GM23248 (cell line): ENCODE results near the gene GLIS2. TPM values are rescaled to one million over a fixed set of nuclear protein-coding genes. Genes with fewer than 3 reads are reported as not detected.

Source experiments
- DNase-seq: peaks from one replicate; pipeline ENCODE4 v3.0.0-alpha.2; 2015
- H2AFZ ChIP-seq: fragments of 200-600 bp; sonication (generic); 2 replicates; pipeline ENCODE4 v1.6.1; 2016; ENCODE audit warnings: antibody characterized with exemption
- H3F3A ChIP-seq: fragments of 200-600 bp; sonication (generic); 2 replicates; pipeline ENCODE4 v1.6.1; 2016; ENCODE audit warnings: mild to moderate bottlenecking, antibody characterized with exemption, mixed run types; ENCODE audit not compliant: insufficient read depth
- H3K27ac ChIP-seq: fragments of 200-600 bp; sonication (generic); 2 replicates; pipeline ENCODE4 v1.5.1; 2016; ENCODE audit warnings: mild to moderate bottlenecking
- H3K27me3 ChIP-seq: fragments of 200-600 bp; sonication (generic); replicated peaks from 2 replicates; pipeline ENCODE4 v1.6.1; 2016; ENCODE audit warnings: mild to moderate bottlenecking; ENCODE audit not compliant: insufficient read depth
- H3K36me3 ChIP-seq: fragments of 200-600 bp; sonication (generic); 2 replicates; pipeline ENCODE4 v1.6.1; 2016; ENCODE audit warnings: low read depth, mild to moderate bottlenecking
- H3K4me1 ChIP-seq: fragments of 200-600 bp; sonication (generic); 2 replicates; pipeline ENCODE4 v1.6.1; 2016; ENCODE audit warnings: mild to moderate bottlenecking; ENCODE audit not compliant: insufficient read depth
- H3K4me2 ChIP-seq: fragments of 200-600 bp; sonication (generic); one replicate; pipeline ENCODE4 v1.6.1; 2016; ENCODE audit warnings: mild to moderate bottlenecking; ENCODE audit not compliant: unreplicated experiment
- H3K4me3 ChIP-seq: fragments of 200-600 bp; sonication (generic); 2 replicates; pipeline ENCODE4 v1.5.1; 2016; ENCODE audit warnings: mild to moderate bottlenecking
- H3K79me2 ChIP-seq: fragments of 200-600 bp; sonication (generic); 2 replicates; pipeline ENCODE4 v1.6.1; 2016; ENCODE audit warnings: mild to moderate bottlenecking; ENCODE audit not compliant: insufficient read depth
- H3K9ac ChIP-seq: fragments of 200-600 bp; sonication (generic); 2 replicates; pipeline ENCODE4 v1.6.1; 2016; ENCODE audit warnings: mild to moderate bottlenecking
- H3K9me2 ChIP-seq: fragments of 200-600 bp; sonication (generic); 2 replicates; pipeline ENCODE4 v1.6.1; 2016; ENCODE audit warnings: mixed run types, mild to moderate bottlenecking, moderate library complexity; ENCODE audit not compliant: insufficient read depth
- H3K9me3 ChIP-seq: fragments of 200-600 bp; sonication (generic); one replicate; pipeline ENCODE4 v1.6.1; 2017; ENCODE audit warnings: low read depth
- H4K20me1 ChIP-seq: fragments of 200-600 bp; sonication (generic); 2 replicates; pipeline ENCODE4 v1.6.0; 2016; ENCODE audit not compliant: insufficient read depth
- EZH2 ChIP-seq: fragments of 200-600 bp; sonication (generic); IDR thresholded peaks from 2 replicates; pipeline ENCODE4 v1.6.1; 2018; ENCODE audit warnings: antibody characterized with exemption, mild to moderate bottlenecking; ENCODE audit not compliant: insufficient read depth, poor library complexity, severe bottlenecking
- EZH2phosphoT487 ChIP-seq: fragments of 200-600 bp; sonication (generic); IDR thresholded peaks from 2 replicates; pipeline ENCODE4 v1.6.1; 2018; ENCODE audit warnings: antibody characterized with exemption, moderate library complexity, mild to moderate bottlenecking, low read depth; ENCODE audit not compliant: insufficient read depth
- WGBS, 2 experiments: methylation state at CpG; one replicate each; pipeline ENCODE4 v1.1.6; 2015 to 2017; ENCODE audit warnings: low lambda C conversion rate in 2 of 2, low coverage in 1 of 2; ENCODE audit errors: missing lambda C conversion rate in 2 of 2; 5-methylcytosine and 5-hydroxymethylcytosine counted together
- in situ Hi-C: fragments of 300-500 bp; cut with MboI; formaldehyde crosslinking; loops from 2 replicates; pipeline ENCODE4 v1.15.0; 2020
- polyA plus RNA-seq: library from polyadenylated mRNA; unstranded; fragments of >200 nt; fragmentation: Nextera tagmentation; extraction: Ambion mirVana; gene quantifications from 2 replicates; pipeline ENCODE4 v1.2.1, GENCODE V29; 2016
- total RNA-seq: library from RNA; depleted of rRNA; stranded (reverse); fragments of >200 nt; shearing (Covaris generic); gene quantifications from 2 replicates; pipeline ENCODE4 v1.2.3, GENCODE V29; 2014

Gene GLIS2
- total and polyA plus RNA-seq, 2 experiments from 2014 or later: 2.9 to 6.8 TPM

- DNase-seq: peak; percentile 63
- H3K4me3 ChIP-seq: no peak overlapping the region
- no peak overlapping the region for H2AFZ ChIP-seq
- no peaks in the 10 kb centered on the region for H3K9me2 ChIP-seq
- H3K4me1 ChIP-seq: no peaks in the 10 kb centered on the region
- no peaks in the 10 kb centered on the region for H3K79me2 ChIP-seq
- no peak overlapping the region for H3K4me2 ChIP-seq
- TF ChIP-seq EZH2 (no peak), EZH2phosphoT487 (no peak)
- no peaks in the 10 kb centered on the region for H4K20me1 ChIP-seq
- in situ Hi-C loops: loop anchor here (10.0 kb wide), 1 partner anchor 46 kb away; no protein-coding TSS in a partner anchor
- 26 to 36% methylated on average over 12 to 19 of the region's 19 CpGs for WGBS, 2 experiments
- H3K9ac ChIP-seq: no peak overlapping the region
- H3F3A ChIP-seq: no peaks in the 10 kb centered on the region
- H3K27ac ChIP-seq: no peak overlapping the region
- no peaks in the 10 kb centered on the region for H3K27me3 ChIP-seq
- H3K9me3 ChIP-seq: no peaks in the 10 kb centered on the region
- no peaks in the 10 kb centered on the region for H3K36me3 ChIP-seq
Measured at GRCh38 chr16:4358831-4359561, 43.1 kb downstream of the GLIS2 start.

- in situ Hi-C loops: loop anchor here (10.0 kb wide), 1 partner anchor 45 kb away; no protein-coding TSS in a partner anchor
- WGBS, 2 experiments: 95 to 100% methylated on average over 3 of the region's 3 CpGs
Measured at GRCh38 chr16:4359914-4360313, 44.0 kb downstream of the GLIS2 start.

GRCh38 chr16:4360538-4361021 lies 44.7 kb downstream of the GLIS2 start:
- WGBS, 2 experiments: 81 to 97% methylated on average over 5 to 11 of the region's 11 CpGs

More at GRCh38 chr16:4359914-4360313, 44.0 kb downstream of the GLIS2 start:
- Histone ChIP-seq H3K4me3 (no peak overlapping the region), H3K27me3 (no peaks in the 10 kb centered on the region), H3K79me2 (no peaks in the 10 kb centered on the region), H2AFZ (no peak overlapping the region), H3K4me1 (no peaks in the 10 kb centered on the region), H4K20me1 (no peaks in the 10 kb centered on the region), H3K27ac (no peak overlapping the region), H3K9me3 (no peaks in the 10 kb centered on the region), H3K9ac (no peak overlapping the region), H3K4me2 (no peak overlapping the region), H3F3A (no peaks in the 10 kb centered on the region), H3K36me3 (no peaks in the 10 kb centered on the region), H3K9me2 (no peaks in the 10 kb centered on the region)
- DNase-seq: no peak
- TF ChIP-seq EZH2phosphoT487 (no peak), EZH2 (no peak)

GRCh38 chr16:4361033-4361943 lies 45.4 kb downstream of the GLIS2 start:
- Histone ChIP-seq H3K9me2 (no peaks in the 10 kb centered on the region), H3K27me3 (no peaks in the 10 kb centered on the region), H4K20me1 (no peaks in the 10 kb centered on the region), H3K4me1 (no peaks in the 10 kb centered on the region), H3F3A (no peaks in the 10 kb centered on the region), H2AFZ (no peak overlapping the region), H3K36me3 (no peaks in the 10 kb centered on the region), H3K4me2 (no peak overlapping the region), H3K9ac (no peak overlapping the region), H3K27ac (no peak overlapping the region), H3K9me3 (no peaks in the 10 kb centered on the region), H3K79me2 (no peaks in the 10 kb centered on the region), H3K4me3 (no peak overlapping the region)
- TF ChIP-seq EZH2 (no peak), EZH2phosphoT487 (no peak)
- in situ Hi-C loops: no loop called here
- no peak for DNase-seq
- 96 to 99% methylated on average over 26 of the region's 28 CpGs for WGBS, 2 experiments

More at GRCh38 chr16:4360538-4361021, 44.7 kb downstream of the GLIS2 start:
- Histone ChIP-seq H3K27me3 (no peaks in the 10 kb centered on the region), H3K9me3 (no peaks in the 10 kb centered on the region), H2AFZ (no peak overlapping the region), H3K4me1 (no peaks in the 10 kb centered on the region), H3K27ac (no peak overlapping the region), H3K9ac (no peak overlapping the region), H3K9me2 (no peaks in the 10 kb centered on the region), H4K20me1 (no peaks in the 10 kb centered on the region), H3K4me3 (no peak overlapping the region), H3K36me3 (no peaks in the 10 kb centered on the region), H3K4me2 (no peak overlapping the region), H3K79me2 (no peaks in the 10 kb centered on the region), H3F3A (no peaks in the 10 kb centered on the region)
- DNase-seq: peak; percentile 22
- in situ Hi-C loops: no loop called here
- TF ChIP-seq EZH2 (no peak), EZH2phosphoT487 (no peak)
